HEK293T (cell line): ENCODE results near the gene ANKRD16.

ENCODE experiments used
- ARNT ChIP-seq: fragments of 450-650 bp; IDR thresholded peaks from 2 replicates; pipeline ENCODE4 v1.6.1; 2017; ENCODE audit warnings: mild to moderate bottlenecking
- BHLHE40 ChIP-seq: fragments of 450-650 bp; IDR thresholded peaks from 2 replicates; pipeline ENCODE4 v1.6.1; 2016; ENCODE audit warnings: mild to moderate bottlenecking, moderate library complexity, borderline replicate concordance
- CTBP1 ChIP-seq: fragments of 450-650 bp; IDR thresholded peaks from 2 replicates; pipeline ENCODE4 v1.6.1; 2016; ENCODE audit warnings: borderline replicate concordance
- ELF4 ChIP-seq: fragments of 450-650 bp; IDR thresholded peaks from 2 replicates; pipeline ENCODE4 v1.6.1; 2017; ENCODE audit warnings: antibody characterized with exemption
- FOXA1 ChIP-seq: fragments of 450-650 bp; IDR thresholded peaks from 2 replicates; pipeline ENCODE4 v1.6.1; 2016; ENCODE audit warnings: mild to moderate bottlenecking
- FOXM1 ChIP-seq: fragments of 450-650 bp; IDR thresholded peaks from 2 replicates; pipeline ENCODE4 v1.6.1; 2017; ENCODE audit warnings: mild to moderate bottlenecking, borderline replicate concordance
- LEF1 ChIP-seq: fragments of 450-650 bp; IDR thresholded peaks from 2 replicates; pipeline ENCODE4 v1.6.1; 2017; ENCODE audit warnings: mild to moderate bottlenecking, borderline replicate concordance
- SP1 ChIP-seq: fragments of 450-650 bp; IDR thresholded peaks from 2 replicates; pipeline ENCODE4 v1.6.1; 2017
- SUZ12 ChIP-seq: fragments of 450-650 bp; IDR thresholded peaks from 2 replicates; pipeline ENCODE4 v1.6.1; 2016; ENCODE audit warnings: mild to moderate bottlenecking
- TARDBP ChIP-seq: fragments of 450-650 bp; IDR thresholded peaks from 2 replicates; pipeline ENCODE4 v1.6.1; 2016

- TF ChIP-seq FOXA1 (no peak), ELF4 (no peak), LEF1 (no peak), FOXM1 (no peak), BHLHE40 (no peak), SP1 (no peak), TARDBP (no peak), CTBP1 (no peak), ARNT (no peak), SUZ12 (no peak)
Measured at GRCh38 chr10:5818048-5818331, 71.7 kb downstream of the ANKRD16 start.
